ENCODE data around the gene SV2B. TPM values are rescaled to one million over a fixed set of nuclear protein-coding genes. Genes with fewer than 3 reads are reported as not detected.

The SV2B gene
- polyA plus RNA-seq, 1 donor (not counting 4 experiments of a cell fraction or from before 2014, with no cell fraction given), result 0.04 TPM

DNA sequence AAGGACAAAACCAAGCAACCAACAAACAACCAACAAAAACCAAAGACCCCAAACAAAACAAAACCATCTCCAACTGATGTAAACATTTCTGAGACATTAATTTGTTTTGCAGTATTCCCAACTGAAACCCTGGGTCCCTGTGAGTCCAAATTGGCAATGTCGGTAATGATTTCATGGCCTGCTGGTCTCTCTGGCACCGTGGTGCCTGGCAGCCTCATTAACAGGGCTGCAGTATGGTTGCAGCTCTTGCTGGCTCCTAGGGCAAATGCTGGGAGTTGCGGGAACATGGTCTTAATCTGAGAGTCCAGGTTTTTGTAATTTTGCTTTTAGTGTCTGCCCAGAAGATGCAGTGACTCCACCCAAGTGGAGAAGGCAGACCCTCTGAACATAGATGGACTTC lies 128.3 kb downstream of the SV2B start:
- no peaks in the 10 kb centered on the region for H3K9me1 ChIP-seq (ENCODE audit: control insufficient read depth, extremely low read depth, insufficient read depth, low read length)
- dilution Hi-C loops (cut with MboI; ENCODE audit: extremely low pct_ligation_motif_present, low sequenced_read_pairs), result no loop called here
- no peak overlapping the region for H3K9ac ChIP-seq (ENCODE audit: control insufficient read depth, extremely low read depth, insufficient read depth, low read length)
- no peaks in the 10 kb centered on the region for H3K79me2 ChIP-seq (ENCODE audit: control insufficient read depth, insufficient read depth, low read length)
- H3K27me3 ChIP-seq (ENCODE audit: control insufficient read depth, extremely low read depth, insufficient read depth, low read length), result no peaks in the 10 kb centered on the region
- no peak overlapping the region for H3K4me2 ChIP-seq (ENCODE audit: control insufficient read depth, extremely low read depth, insufficient read depth, low read depth, low read length)
- no peaks in the 10 kb centered on the region for H4K20me1 ChIP-seq (ENCODE audit: control insufficient read depth, extremely low read depth, insufficient read depth, low read length)
- no peak overlapping the region for H3K4me3 ChIP-seq (ENCODE audit: control insufficient read depth in 2 of 3, extremely low read depth in 1 of 3, insufficient read depth in 2 of 3, low read depth in 1 of 3, low read length in 3 of 3)
- no peak for TF ChIP-seq EZH2 (IDR thresholded peaks at IDR 0.05; ENCODE audit: low read length)
- TF ChIP-seq, protein P1, sequence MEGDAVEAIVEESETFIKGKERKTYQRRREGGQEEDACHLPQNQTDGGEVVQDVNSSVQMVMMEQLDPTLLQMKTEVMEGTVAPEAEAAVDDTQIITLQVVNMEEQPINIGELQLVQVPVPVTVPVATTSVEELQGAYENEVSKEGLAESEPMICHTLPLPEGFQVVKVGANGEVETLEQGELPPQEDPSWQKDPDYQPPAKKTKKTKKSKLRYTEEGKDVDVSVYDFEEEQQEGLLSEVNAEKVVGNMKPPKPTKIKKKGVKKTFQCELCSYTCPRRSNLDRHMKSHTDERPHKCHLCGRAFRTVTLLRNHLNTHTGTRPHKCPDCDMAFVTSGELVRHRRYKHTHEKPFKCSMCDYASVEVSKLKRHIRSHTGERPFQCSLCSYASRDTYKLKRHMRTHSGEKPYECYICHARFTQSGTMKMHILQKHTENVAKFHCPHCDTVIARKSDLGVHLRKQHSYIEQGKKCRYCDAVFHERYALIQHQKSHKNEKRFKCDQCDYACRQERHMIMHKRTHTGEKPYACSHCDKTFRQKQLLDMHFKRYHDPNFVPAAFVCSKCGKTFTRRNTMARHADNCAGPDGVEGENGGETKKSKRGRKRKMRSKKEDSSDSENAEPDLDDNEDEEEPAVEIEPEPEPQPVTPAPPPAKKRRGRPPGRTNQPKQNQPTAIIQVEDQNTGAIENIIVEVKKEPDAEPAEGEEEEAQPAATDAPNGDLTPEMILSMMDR (optimal IDR thresholded peaks at IDR 0.05 in 1 of 3, IDR thresholded peaks at IDR 0.05 in 1 of 3, conservative IDR thresholded peaks at IDR 0.05 in 1 of 3; ENCODE audit: extremely low read depth in 1 of 3, insufficient read depth in 2 of 3, low read length in 3 of 3), result no peak
- FAIRE-seq (no peak), DNase-seq (ENCODE audit: low read depth, low spot score) (no peak)
- H3K9me3 ChIP-seq (ENCODE audit: control insufficient read depth, low read depth, low read length), result no peaks in the 10 kb centered on the region
- no peak overlapping the region for H3K27ac ChIP-seq (ENCODE audit: control insufficient read depth, insufficient read depth, low read length)
- H3K36me3 ChIP-seq (ENCODE audit: control insufficient read depth in 2 of 2, extremely low read depth in 1 of 2, insufficient read depth in 2 of 2, low read length in 2 of 2), result no peaks in the 10 kb centered on the region
- H3K4me1 ChIP-seq (ENCODE audit: control insufficient read depth, extremely low read depth, insufficient read depth, low read length), result no peaks in the 10 kb centered on the region
- H2AFZ ChIP-seq (ENCODE audit: control insufficient read depth, low read length), result no peak overlapping the region

DNA sequence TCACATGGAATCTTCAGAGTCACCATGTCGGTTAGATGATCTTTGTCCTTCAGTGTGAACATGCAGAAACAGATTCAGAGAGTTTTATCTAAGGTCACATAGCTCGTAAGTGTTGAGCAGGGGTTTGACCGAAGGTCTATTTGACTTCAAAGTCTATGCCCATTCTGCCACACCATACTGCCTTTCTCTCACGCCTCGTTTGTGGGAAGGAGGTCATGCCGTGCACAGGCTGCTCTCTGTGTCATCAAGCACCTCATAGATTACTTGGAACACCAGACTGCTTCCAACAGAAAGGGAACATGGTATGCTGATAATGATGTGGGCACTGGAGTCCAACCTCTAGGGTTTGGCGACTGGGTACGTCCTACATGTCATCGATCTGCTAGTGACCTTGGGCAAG lies 128.8 kb downstream of the SV2B start:
- Histone ChIP-seq H3K4me3 (ENCODE audit: control insufficient read depth in 2 of 3, extremely low read depth in 1 of 3, insufficient read depth in 2 of 3, low read depth in 1 of 3, low read length in 3 of 3) (no peak overlapping the region), H3K27me3 (ENCODE audit: control insufficient read depth, extremely low read depth, insufficient read depth, low read length) (no peaks in the 10 kb centered on the region), H3K36me3 (ENCODE audit: control insufficient read depth in 2 of 2, extremely low read depth in 1 of 2, insufficient read depth in 2 of 2, low read length in 2 of 2) (no peaks in the 10 kb centered on the region), H3K27ac (ENCODE audit: control insufficient read depth, insufficient read depth, low read length) (no peak overlapping the region), H4K20me1 (ENCODE audit: control insufficient read depth, extremely low read depth, insufficient read depth, low read length) (no peaks in the 10 kb centered on the region), H3K9me3 (ENCODE audit: control insufficient read depth, low read depth, low read length) (no peaks in the 10 kb centered on the region), H3K9me1 (ENCODE audit: control insufficient read depth, extremely low read depth, insufficient read depth, low read length) (no peaks in the 10 kb centered on the region), H3K9ac (ENCODE audit: control insufficient read depth, extremely low read depth, insufficient read depth, low read length) (no peak overlapping the region), H2AFZ (ENCODE audit: control insufficient read depth, low read length) (no peak overlapping the region), H3K4me1 (ENCODE audit: control insufficient read depth, extremely low read depth, insufficient read depth, low read length) (no peaks in the 10 kb centered on the region), H3K79me2 (ENCODE audit: control insufficient read depth, insufficient read depth, low read length) (no peaks in the 10 kb centered on the region), H3K4me2 (ENCODE audit: control insufficient read depth, extremely low read depth, insufficient read depth, low read depth, low read length) (no peak overlapping the region)
- no peak for TF ChIP-seq EZH2 (IDR thresholded peaks at IDR 0.05; ENCODE audit: low read length)
- TF ChIP-seq, protein P1 (optimal IDR thresholded peaks at IDR 0.05 in 1 of 3, IDR thresholded peaks at IDR 0.05 in 1 of 3, conservative IDR thresholded peaks at IDR 0.05 in 1 of 3; ENCODE audit: extremely low read depth in 1 of 3, insufficient read depth in 2 of 3, low read length in 3 of 3), result no peak
- FAIRE-seq (no peak), DNase-seq (ENCODE audit: low read depth, low spot score) (no peak)
- dilution Hi-C loops (cut with MboI; ENCODE audit: extremely low pct_ligation_motif_present, low sequenced_read_pairs), result no loop called here
